Measurements from ENCODE around the gene ERGIC2. TPM values are rescaled to one million over a fixed set of nuclear protein-coding genes. Genes with fewer than 3 reads are reported as not detected.
"Not testable (repeated sequence)": the region's sequence is repeated elsewhere in the genome, so short reads cannot be mapped to it uniquely, and the experiment has no call there.

ERGIC2 gene
- total and polyA plus RNA-seq, 11 donors, result 45.5 to 134 (median 84.8) TPM

DNA sequence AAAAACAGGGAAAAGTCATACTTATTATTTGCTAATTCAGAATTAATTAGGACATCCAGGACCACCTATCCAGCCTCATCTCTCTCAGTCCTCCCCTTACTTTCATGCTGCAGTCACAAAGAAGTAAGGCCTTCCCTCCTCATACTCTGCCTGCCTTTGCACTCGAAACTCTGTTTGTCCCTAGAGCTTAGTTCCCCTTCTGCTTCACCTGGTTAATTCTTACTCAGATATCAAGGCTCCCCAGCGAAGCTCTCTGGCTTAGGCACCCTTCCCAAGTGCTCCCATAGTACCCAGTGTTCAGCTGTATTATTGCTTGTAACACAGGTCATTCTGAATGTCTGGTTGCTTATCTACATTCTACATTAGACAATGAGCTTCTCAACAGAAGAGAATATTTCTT, 81.3 kb downstream of the ERGIC2 start:
- intact Hi-C loops (cut with DNase I), result no loop called here
- H3K27ac ChIP-seq, result no peak overlapping the region
- H3K4me3 ChIP-seq, result no peak overlapping the region
- DNase-seq (no peak), ATAC-seq (no peak)
- no peaks in the 10 kb centered on the region for H3K36me3 ChIP-seq
- no peaks in the 10 kb centered on the region for H3K9me3 ChIP-seq
- no peaks in the 10 kb centered on the region for H3K27me3 ChIP-seq
- TF ChIP-seq POLR2A (IDR thresholded peaks at IDR 0.05), result no peak
- TF ChIP-seq, protein P1, sequence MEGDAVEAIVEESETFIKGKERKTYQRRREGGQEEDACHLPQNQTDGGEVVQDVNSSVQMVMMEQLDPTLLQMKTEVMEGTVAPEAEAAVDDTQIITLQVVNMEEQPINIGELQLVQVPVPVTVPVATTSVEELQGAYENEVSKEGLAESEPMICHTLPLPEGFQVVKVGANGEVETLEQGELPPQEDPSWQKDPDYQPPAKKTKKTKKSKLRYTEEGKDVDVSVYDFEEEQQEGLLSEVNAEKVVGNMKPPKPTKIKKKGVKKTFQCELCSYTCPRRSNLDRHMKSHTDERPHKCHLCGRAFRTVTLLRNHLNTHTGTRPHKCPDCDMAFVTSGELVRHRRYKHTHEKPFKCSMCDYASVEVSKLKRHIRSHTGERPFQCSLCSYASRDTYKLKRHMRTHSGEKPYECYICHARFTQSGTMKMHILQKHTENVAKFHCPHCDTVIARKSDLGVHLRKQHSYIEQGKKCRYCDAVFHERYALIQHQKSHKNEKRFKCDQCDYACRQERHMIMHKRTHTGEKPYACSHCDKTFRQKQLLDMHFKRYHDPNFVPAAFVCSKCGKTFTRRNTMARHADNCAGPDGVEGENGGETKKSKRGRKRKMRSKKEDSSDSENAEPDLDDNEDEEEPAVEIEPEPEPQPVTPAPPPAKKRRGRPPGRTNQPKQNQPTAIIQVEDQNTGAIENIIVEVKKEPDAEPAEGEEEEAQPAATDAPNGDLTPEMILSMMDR (IDR thresholded peaks at IDR 0.05), result no peak
- H3K4me1 ChIP-seq, result peaks cover 0 to 7% (median 0%) of the 10 kb centered on the region in 12 donors
- WGBS, 4 donors, result 67 to 87% (median 83%) methylated on average over 2 of the region's 2 CpGs

DNA sequence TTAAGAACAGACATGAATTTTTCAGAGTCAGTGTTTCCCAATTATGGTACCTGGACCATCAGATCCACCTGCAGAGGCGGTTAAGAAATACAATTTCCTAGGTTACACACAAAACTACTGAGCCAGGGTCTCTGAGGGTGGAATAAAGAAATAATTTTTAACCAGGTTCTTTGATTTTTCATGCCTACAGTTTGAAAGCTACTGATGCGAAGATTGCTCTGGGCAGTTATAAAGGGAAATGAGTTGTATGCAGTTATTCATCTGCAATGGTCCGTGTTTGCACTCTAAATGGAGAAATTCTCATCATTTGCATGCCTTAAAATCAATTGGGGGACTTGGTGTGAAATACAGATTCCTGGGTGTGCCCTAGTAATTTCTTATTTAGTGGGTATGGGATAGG, 89.7 kb downstream of the ERGIC2 start:
- H3K4me1 ChIP-seq, result peaks cover 0 to 1% (median 0%) of the 10 kb centered on the region in 12 donors
- TF ChIP-seq POLR2A (IDR thresholded peaks at IDR 0.05), result no peak
- TF ChIP-seq, protein P1 (IDR thresholded peaks at IDR 0.05), result no peak
- no peaks in the 10 kb centered on the region for H3K27me3 ChIP-seq
- H3K4me3 ChIP-seq, result no peak overlapping the region
- DNase-seq (no peak), ATAC-seq (no peak)
- H3K27ac ChIP-seq, result no peak overlapping the region
- peaks cover 0 to 17% (median 0%) of the 10 kb centered on the region in 12 donors for H3K9me3 ChIP-seq
- intact Hi-C loops (cut with DNase I), result no loop called here
- 95 to 98% (median 97%) methylated on average over 3 of the region's 3 CpGs for WGBS, 4 donors
- H3K36me3 ChIP-seq, result no peaks in the 10 kb centered on the region

DNA sequence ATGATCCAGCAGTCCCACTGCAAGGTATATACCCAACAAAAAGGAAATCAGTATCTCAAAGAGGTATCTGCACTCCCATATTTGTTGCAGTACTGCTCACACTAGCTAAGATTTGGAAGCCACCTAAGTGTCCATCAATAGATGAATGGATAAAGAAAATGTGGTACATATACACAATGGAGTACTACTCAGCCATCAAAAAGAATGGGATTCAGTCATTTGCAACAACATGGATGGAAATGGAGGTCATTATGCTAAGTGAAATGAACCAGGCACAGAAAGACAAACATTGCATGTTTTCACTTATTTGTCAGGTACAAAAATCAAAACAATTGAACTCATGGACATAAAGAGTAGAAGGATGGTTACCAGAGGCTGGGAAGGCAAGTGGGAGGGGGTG, 90.5 kb downstream of the ERGIC2 start:
- H3K4me1 ChIP-seq; DNase-seq; H3K4me3 ChIP-seq; intact Hi-C loops (cut with DNase I); H3K36me3 ChIP-seq; H3K27ac ChIP-seq; ATAC-seq; H3K27me3 ChIP-seq: not testable (repeated sequence)
- peaks cover 0 to 17% (median 0%) of the 10 kb centered on the region in 12 donors for H3K9me3 ChIP-seq

DNA sequence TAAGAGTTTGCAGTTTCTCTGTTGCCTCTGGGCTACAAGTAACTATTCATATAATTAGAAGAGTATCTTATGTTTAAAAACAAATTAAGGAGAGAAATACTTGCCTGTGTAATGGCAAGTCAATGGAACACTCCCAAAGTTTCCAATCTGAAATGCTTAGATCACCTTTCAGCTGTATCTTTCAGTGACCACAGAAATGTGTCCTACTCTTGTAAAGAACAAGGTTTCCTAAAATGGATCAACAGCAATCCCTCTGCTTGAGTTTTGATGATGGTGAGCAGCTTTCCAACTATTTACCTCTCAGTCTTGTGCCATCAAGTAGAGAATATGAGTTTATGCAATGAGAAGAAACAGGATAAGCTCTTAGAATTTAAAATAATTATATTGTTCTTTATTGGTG, 92.9 kb downstream of the ERGIC2 start:
- Histone ChIP-seq H3K4me1 (peaks cover 0 to 4% (median 0%) of the 10 kb centered on the region in 12 donors), H3K36me3 (no peaks in the 10 kb centered on the region), H3K27ac (no peak overlapping the region), H3K27me3 (no peaks in the 10 kb centered on the region), H3K4me3 (no peak overlapping the region), H3K9me3 (peaks cover 0 to 17% (median 0%) of the 10 kb centered on the region in 12 donors)
- intact Hi-C loops (cut with DNase I), result no loop called here
- TF ChIP-seq POLR2A (IDR thresholded peaks at IDR 0.05), result no peak
- TF ChIP-seq, protein P1 (IDR thresholded peaks at IDR 0.05), result no peak
- DNase-seq, result no peak
- no peak for ATAC-seq

DNA sequence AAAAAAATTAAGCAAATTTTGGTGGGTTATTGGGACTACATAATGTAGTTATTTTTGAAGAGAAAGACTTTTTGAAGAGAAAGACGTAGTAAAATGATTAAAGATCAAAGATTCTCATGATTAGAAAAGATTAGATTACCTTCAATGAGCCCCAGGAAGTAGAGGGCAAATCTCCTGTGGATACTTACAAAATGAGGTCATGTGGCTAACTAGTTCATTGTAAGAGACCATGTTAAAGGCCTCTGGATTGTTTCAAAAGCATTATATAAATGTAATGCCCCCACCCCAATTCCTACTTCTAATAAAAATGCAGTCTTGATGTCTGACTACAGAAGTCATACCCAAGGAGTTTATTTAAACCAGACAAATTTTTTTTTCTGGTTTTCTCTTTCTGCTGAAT, 93.3 kb downstream of the ERGIC2 start:
- WGBS, 4 donors, result 68 to 80% (median 72%) methylated on average over 1 of the region's 1 CpG
- peaks cover 0 to 17% (median 0%) of the 10 kb centered on the region in 12 donors for H3K9me3 ChIP-seq
- no peaks in the 10 kb centered on the region for H3K27me3 ChIP-seq
- TF ChIP-seq, protein P1 (IDR thresholded peaks at IDR 0.05), result no peak
- TF ChIP-seq POLR2A (IDR thresholded peaks at IDR 0.05), result no peak
- intact Hi-C loops (cut with DNase I), result no loop called here
- no peak overlapping the region for H3K4me3 ChIP-seq
- no peak for ATAC-seq
- no peak overlapping the region for H3K27ac ChIP-seq
- no peaks in the 10 kb centered on the region for H3K36me3 ChIP-seq
- H3K4me1 ChIP-seq, result peaks cover 0 to 4% (median 0%) of the 10 kb centered on the region in 12 donors
- DNase-seq, result no peak

All from heart left ventricle (tissue), 16 donors.